NCI-H510A (cell line): ENCODE results near the gene GPR68.
"Not testable (repeated sequence)": the region's sequence is repeated elsewhere in the genome, so short reads cannot be mapped to it uniquely, and the experiment has no call there.

Experiments
- DNase-seq: peaks from one replicate; lab custom pipeline; 2025; lab: John Stamatoyannopoulos, UW

The GPR68 gene

DNA sequence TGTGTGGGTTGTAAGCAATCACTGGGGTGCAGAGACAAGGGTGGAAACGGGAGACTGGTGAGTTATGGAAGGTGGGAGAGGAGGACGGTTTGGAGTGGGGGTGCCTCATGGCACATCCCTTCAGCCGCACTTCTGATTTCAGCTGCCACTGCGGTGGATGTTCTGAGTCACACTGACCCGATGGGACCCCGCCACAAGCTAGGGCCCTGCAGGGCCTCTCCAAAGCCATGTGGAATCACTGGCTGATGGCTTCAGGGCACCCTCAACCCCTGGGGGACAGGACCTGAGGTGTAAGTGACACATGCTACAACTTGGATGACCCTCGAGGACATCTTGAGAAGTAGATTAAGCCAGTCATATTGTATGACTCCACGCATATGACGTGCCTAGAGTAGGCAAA lies 53.7 kb downstream of the GPR68 start:
- no peak for DNase-seq

DNA sequence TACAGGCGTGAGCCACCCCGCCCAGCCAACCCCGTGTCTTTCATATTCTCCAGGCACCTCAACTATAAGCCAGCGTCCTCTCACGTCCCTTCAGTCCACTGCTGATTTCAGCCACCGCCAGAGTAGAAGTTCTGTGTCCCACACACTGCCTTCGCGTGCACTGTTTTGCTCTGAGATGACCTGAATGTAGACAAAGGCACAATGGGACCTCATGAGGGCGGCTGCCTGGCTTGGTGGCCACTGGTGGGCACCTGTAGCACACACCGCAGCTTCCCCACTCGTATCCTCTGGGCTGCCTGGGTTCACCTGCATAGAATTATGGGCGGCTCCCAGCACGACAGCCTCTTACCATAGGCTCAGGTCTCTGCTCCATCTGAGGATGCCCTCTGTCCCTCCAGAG lies 57.2 kb downstream of the GPR68 start:
- DNase-seq, result no peak

DNA sequence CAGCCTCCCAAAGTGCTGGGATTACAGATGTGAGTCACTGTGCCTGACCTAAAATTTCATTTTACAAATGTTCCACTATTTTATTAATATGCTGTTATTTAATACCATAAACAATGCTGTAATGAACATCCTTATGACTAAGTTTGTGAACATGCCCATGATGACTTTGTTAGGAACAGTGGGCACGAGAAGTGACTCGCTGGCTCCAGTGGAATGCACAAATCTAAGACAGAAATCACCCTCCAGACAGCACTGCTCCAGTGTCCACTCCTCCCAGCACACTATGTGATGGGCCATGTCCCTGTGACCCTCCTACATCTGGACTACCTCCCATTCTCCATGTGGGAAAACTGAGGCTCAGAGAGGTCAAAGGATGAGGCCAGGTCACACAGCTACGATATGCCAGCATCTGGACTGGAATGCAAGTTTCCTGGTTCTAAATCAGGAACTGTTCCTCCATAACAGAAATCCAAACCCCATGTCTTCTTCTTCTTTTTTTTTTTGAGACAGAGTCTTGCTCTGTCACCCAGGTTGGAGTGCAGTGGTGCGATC lies 57.9 kb downstream of the GPR68 start:
- no peak for DNase-seq

DNA sequence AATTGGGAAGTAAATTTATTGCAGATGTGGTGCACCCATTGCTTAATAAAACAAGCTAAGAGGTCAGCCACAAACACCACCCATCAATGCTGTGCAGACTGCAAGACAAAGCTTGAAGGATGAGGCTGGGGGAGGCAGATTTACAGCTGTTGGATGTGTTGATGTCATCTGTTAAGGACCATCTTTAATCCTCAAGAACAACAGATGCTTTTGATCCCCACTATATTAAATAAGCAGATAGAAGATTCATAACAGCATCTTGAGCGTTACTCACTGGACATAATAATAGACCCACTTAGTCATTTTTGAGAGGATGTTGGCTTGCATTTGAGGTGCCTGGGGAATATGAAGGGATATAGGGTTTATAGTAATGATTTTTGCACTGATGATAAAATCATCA lies 58.8 kb downstream of the GPR68 start:
- no peak for DNase-seq

DNA sequence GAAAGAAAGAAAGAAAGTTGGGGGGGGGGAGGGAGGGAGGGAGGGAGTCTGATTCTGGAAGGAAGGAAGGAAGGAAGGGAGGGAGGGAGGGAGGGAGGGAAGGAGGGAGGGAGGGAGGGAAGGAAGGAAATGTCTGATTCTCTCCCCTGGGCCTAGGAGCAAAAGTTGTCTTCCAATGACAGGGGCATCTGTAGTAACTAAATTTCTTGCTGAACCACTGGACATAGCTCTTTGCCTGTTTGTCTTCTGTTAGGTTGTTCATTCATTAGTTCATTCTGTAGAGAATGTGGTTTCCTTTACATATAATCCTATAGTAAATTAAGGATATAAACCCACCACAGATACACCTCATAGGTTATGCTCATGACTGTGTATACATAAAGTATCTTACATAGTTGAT lies 59.9 kb downstream of the GPR68 start:
- DNase-seq, result no peak

DNA sequence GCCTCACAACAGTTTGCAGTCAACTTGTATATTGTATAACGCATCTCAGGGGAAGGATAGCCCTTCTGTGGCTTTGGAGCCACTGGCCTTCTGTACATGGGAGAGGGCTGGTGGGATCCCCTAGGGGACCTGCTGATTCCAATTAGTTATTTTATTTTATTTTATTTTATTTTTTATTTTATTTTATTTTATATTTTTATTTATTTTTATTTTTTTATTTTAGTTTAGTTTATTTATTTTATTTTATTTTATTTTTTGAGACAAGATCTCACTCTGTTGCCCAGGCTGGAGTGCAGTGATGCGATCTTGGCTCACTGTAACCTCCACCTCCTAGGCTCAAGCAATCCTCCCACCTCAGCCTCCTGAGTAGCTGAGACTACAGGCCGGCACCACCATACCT lies 61.8 kb downstream of the GPR68 start:
- not testable (repeated sequence) for DNase-seq
